Colonic mucosa (tissue), 4 donors: ENCODE measurements around the gene OPA3. TPM values are rescaled to one million over a fixed set of nuclear protein-coding genes. Genes with fewer than 3 reads are reported as not detected.

Source experiments
- DNase-seq: peaks from one replicate; pipeline ENCODE4 v3.0.0-alpha.2; 2020
- H3K27ac ChIP-seq: fragments of 200-600 bp; one replicate; pipeline ENCODE4 v1.8.0; 2021
- H3K27me3 ChIP-seq: fragments of 200-600 bp; one replicate; pipeline ENCODE4 v1.8.0; 2021
- H3K36me3 ChIP-seq: fragments of 200-600 bp; one replicate; pipeline ENCODE4 v1.8.0; 2021
- H3K4me1 ChIP-seq: fragments of 200-600 bp; one replicate; pipeline ENCODE4 v1.8.0; 2021; ENCODE audit warnings: mild to moderate bottlenecking
- H3K4me3 ChIP-seq: fragments of 200-600 bp; one replicate; pipeline ENCODE4 v1.8.0; 2021
- H3K9ac ChIP-seq, 2 donors: one replicate each; pipeline ENCODE4 v1.7.0; 2013; ENCODE audit warnings: control low read depth in 2 of 2, low read depth in 2 of 2, low read length in 2 of 2
- H3K9me3 ChIP-seq: fragments of 200-600 bp; one replicate; pipeline ENCODE4 v1.8.0; 2021
- CTCF ChIP-seq: fragments of 200-600 bp; IDR thresholded peaks from one replicate; pipeline ENCODE4 v1.8.0; 2022; ENCODE audit warnings: antibody characterized with exemption, mild to moderate bottlenecking
- intact Hi-C: fragments of 100-400 bp; cut with DNase I; formaldehyde crosslinking; loops from one replicate; pipeline ENCODE4 v1.14.1; 2022
- total RNA-seq, 2 donors: library from RNA; stranded (reverse); fragmentation: NEBNext Ultra II Directional in 1 of 2; extraction: Animal tissue kit (Norgen Biotek cat#: 25700) in 1 of 2; gene quantifications; one replicate each; pipeline ENCODE4 v1.2.1, GENCODE V29; 2021
- donor health status: healthy.
- donor health status: DM: no; HTN: no; CAD: no.
- donor health status: DM: no; HTN: no; CAD: no.

Gene OPA3
- total RNA-seq, 2 donors from 2014 or later = 12.4 to 14.8 TPM

GRCh38 chr19:45508861-45509691, 75.5 kb downstream of the OPA3 start:
- no peak for TF ChIP-seq CTCF
- no peaks in the 10 kb centered on the region for H3K9me3 ChIP-seq
- peak overlapping the region; percentile 99 for H3K4me3 ChIP-seq
- H3K4me1 ChIP-seq = peaks cover 35% of the 10 kb centered on the region
- peak; percentile 83 for DNase-seq
- intact Hi-C loops = no loop called here
- H3K27ac ChIP-seq = peak overlapping the region; percentile 98
- H3K27me3 ChIP-seq = no peaks in the 10 kb centered on the region
- H3K9ac ChIP-seq = peak overlapping the region; percentile 90 to 98
- H3K36me3 ChIP-seq = no peaks in the 10 kb centered on the region

- Histone ChIP-seq H3K9me3 (no peaks in the 10 kb centered on the region), H3K4me1 (peaks cover 29% of the 10 kb centered on the region), H3K36me3 (no peaks in the 10 kb centered on the region), H3K27me3 (no peaks in the 10 kb centered on the region), H3K9ac (peak overlapping the region; percentile 90 to 98), H3K4me3 (peak overlapping the region; percentile 99), H3K27ac (peak overlapping the region; percentile 98)
- DNase-seq = peak; percentile 74
- no peak for TF ChIP-seq CTCF
- intact Hi-C loops = no loop called here
Observed at GRCh38 chr19:45508417-45508860, 76.2 kb downstream of the OPA3 start.

GRCh38 chr19:45507872-45508416, 76.7 kb downstream of the OPA3 start:
- intact Hi-C loops = no loop called here

GRCh38 chr19:45506989-45507871, 77.4 kb downstream of the OPA3 start, which contains the start of gene VASP:
Gene VASP (plus strand): TSS chr19:45507479. CDS start chr19:45507772, 293 bp downstream.
- intact Hi-C loops = no loop called here
- H3K36me3 ChIP-seq = no peaks in the 10 kb centered on the region
- H3K9ac ChIP-seq = peak within 1 kb of the TSS; percentile 90 to 98
- DNase-seq = peak; percentile 96
- H3K4me3 ChIP-seq = peak within 1 kb of the TSS; percentile 99
- peak within 1 kb of the TSS; percentile 98 for H3K27ac ChIP-seq
- peaks cover 17% of the 10 kb centered on the region for H3K4me1 ChIP-seq
- H3K9me3 ChIP-seq = no peaks in the 10 kb centered on the region
- no peaks in the 10 kb centered on the region for H3K27me3 ChIP-seq
- no peak for TF ChIP-seq CTCF

More at GRCh38 chr19:45507872-45508416, 76.7 kb downstream of the OPA3 start:
- peak overlapping the region; percentile 98 for H3K27ac ChIP-seq
- TF ChIP-seq CTCF = no peak
- H3K9me3 ChIP-seq = no peaks in the 10 kb centered on the region
- peaks cover 24% of the 10 kb centered on the region for H3K4me1 ChIP-seq
- peak overlapping the region; percentile 99 for H3K4me3 ChIP-seq
- no peaks in the 10 kb centered on the region for H3K36me3 ChIP-seq
- DNase-seq = peak; percentile 54
- H3K27me3 ChIP-seq = no peaks in the 10 kb centered on the region
- peak overlapping the region; percentile 90 to 98 for H3K9ac ChIP-seq
